ENCODE data around the gene CLEC17A.
"Not testable (repeated sequence)": the region's sequence is repeated elsewhere in the genome, so short reads cannot be mapped to it uniquely, and the experiment has no call there.

CLEC17A gene

GRCh38 chr19:14611051-14611450, 28.2 kb downstream of the CLEC17A start:
- TF ChIP-seq, protein P1, sequence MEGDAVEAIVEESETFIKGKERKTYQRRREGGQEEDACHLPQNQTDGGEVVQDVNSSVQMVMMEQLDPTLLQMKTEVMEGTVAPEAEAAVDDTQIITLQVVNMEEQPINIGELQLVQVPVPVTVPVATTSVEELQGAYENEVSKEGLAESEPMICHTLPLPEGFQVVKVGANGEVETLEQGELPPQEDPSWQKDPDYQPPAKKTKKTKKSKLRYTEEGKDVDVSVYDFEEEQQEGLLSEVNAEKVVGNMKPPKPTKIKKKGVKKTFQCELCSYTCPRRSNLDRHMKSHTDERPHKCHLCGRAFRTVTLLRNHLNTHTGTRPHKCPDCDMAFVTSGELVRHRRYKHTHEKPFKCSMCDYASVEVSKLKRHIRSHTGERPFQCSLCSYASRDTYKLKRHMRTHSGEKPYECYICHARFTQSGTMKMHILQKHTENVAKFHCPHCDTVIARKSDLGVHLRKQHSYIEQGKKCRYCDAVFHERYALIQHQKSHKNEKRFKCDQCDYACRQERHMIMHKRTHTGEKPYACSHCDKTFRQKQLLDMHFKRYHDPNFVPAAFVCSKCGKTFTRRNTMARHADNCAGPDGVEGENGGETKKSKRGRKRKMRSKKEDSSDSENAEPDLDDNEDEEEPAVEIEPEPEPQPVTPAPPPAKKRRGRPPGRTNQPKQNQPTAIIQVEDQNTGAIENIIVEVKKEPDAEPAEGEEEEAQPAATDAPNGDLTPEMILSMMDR (IDR thresholded peaks at IDR 0.05; ENCODE audit: low read depth, low read length), result no peak
- in situ Hi-C loops (cut with HindIII; ENCODE audit: low sequenced_read_pairs), result no loop called here
- no peak for DNase-seq (ENCODE audit: low read depth, low spot score)
- no peak overlapping the region for H3K4me3 ChIP-seq (ENCODE audit: low read depth, low read length)

- H3K4me3 ChIP-seq (ENCODE audit: low read depth, low read length); DNase-seq (ENCODE audit: low read depth, low spot score); in situ Hi-C loops (cut with HindIII; ENCODE audit: low sequenced_read_pairs): not testable (repeated sequence)
Measured at GRCh38 chr19:14612242-14612641, 29.4 kb downstream of the CLEC17A start.

GRCh38 chr19:14612657-14613056, 29.8 kb downstream of the CLEC17A start:
- H3K4me3 ChIP-seq (ENCODE audit: low read depth, low read length), result no peak overlapping the region
- in situ Hi-C loops (cut with HindIII; ENCODE audit: low sequenced_read_pairs), result no loop called here
- TF ChIP-seq, protein P1 (IDR thresholded peaks at IDR 0.05; ENCODE audit: low read depth, low read length), result no peak
- DNase-seq (ENCODE audit: low read depth, low spot score), result no peak

- H3K4me3 ChIP-seq (ENCODE audit: low read depth, low read length); in situ Hi-C loops (cut with HindIII; ENCODE audit: low sequenced_read_pairs); DNase-seq (ENCODE audit: low read depth, low spot score): not testable (repeated sequence)
Measured at GRCh38 chr19:14613399-14614098, 30.7 kb downstream of the CLEC17A start.

- DNase-seq (ENCODE audit: low read depth, low spot score), result no peak
- H3K4me3 ChIP-seq (ENCODE audit: low read depth, low read length), result no peak overlapping the region
- TF ChIP-seq, protein P1 (IDR thresholded peaks at IDR 0.05; ENCODE audit: low read depth, low read length), result no peak
- in situ Hi-C loops (cut with HindIII; ENCODE audit: low sequenced_read_pairs), result no loop called here
Measured at GRCh38 chr19:14614099-14614412, 31.2 kb downstream of the CLEC17A start.

- no peak overlapping the region for H3K4me3 ChIP-seq (ENCODE audit: low read depth, low read length)
- TF ChIP-seq, protein P1 (IDR thresholded peaks at IDR 0.05; ENCODE audit: low read depth, low read length), result no peak
- in situ Hi-C loops (cut with HindIII; ENCODE audit: low sequenced_read_pairs), result no loop called here
Measured at GRCh38 chr19:14615623-14616022, 32.7 kb downstream of the CLEC17A start.

GRCh38 chr19:14616407-14616806, 33.5 kb downstream of the CLEC17A start:
- H3K4me3 ChIP-seq (ENCODE audit: low read depth, low read length), result no peak overlapping the region
- TF ChIP-seq, protein P1 (IDR thresholded peaks at IDR 0.05; ENCODE audit: low read depth, low read length), result no peak
- in situ Hi-C loops (cut with HindIII; ENCODE audit: low sequenced_read_pairs), result no loop called here
- no peak for DNase-seq (ENCODE audit: low read depth, low spot score)

More at GRCh38 chr19:14615623-14616022, 32.7 kb downstream of the CLEC17A start:
- DNase-seq (ENCODE audit: low read depth, low spot score), result no peak

GRCh38 chr19:14619404-14619803, 36.5 kb downstream of the CLEC17A start:
- TF ChIP-seq, protein P1 (IDR thresholded peaks at IDR 0.05; ENCODE audit: low read depth, low read length), result no peak
- in situ Hi-C loops (cut with HindIII; ENCODE audit: low sequenced_read_pairs), result no loop called here
- no peak for DNase-seq (ENCODE audit: low read depth, low spot score)
- H3K4me3 ChIP-seq (ENCODE audit: low read depth, low read length), result no peak overlapping the region

DNA sequence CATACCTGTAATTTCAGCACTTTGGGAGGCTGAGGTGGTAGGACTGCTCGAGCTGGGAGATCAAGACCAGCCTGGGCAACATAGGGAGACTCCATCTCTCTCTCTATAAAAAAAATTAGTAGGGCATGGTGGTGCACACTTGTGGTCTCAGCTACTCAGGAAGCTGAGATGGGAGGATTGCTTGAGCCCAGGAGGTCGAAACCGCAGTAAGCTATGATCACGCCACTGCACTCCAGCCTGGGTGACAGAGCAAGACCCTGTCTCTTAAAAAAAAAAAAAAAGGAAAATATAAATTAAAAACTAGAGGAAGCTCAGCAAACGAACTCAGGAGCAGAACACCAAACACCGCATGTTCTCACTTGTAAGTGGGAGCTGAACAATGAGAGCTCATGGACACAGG, 41.6 kb downstream of the CLEC17A start:
- in situ Hi-C loops (cut with HindIII; ENCODE audit: low sequenced_read_pairs); H3K4me3 ChIP-seq (ENCODE audit: low read depth, low read length); DNase-seq (ENCODE audit: low read depth, low spot score): not testable (repeated sequence)
